Measurements from ENCODE around the gene WDR17. TPM values are rescaled to one million over a fixed set of nuclear protein-coding genes. Genes with fewer than 3 reads are reported as not detected.
A peak's percentile ranks its signal among the peaks of the same experiment; 100 is the strongest.

Gene WDR17
- total and polyA plus RNA-seq, 5 donors from 2014 or later = 0.05 to 0.22 TPM; not detected in 3

GRCh38 chr4:176053785-176054184 lies 11.9 kb upstream of the WDR17 start:
- no peaks in the 10 kb centered on the region for H3K36me3 ChIP-seq (ENCODE audit: control insufficient read depth, insufficient read depth, low read length)
- Mint-ChIP-seq H3K4me3 (no peak overlapping the region), H3K9me3 (peaks cover 0 to 4% (median 0%) of the 10 kb centered on the region in 7 donors), H3K4me1 (no peaks in the 10 kb centered on the region), H3K27me3 (peaks cover 9% of the 10 kb centered on the region), H3K27ac (no peak overlapping the region), H3K36me3 (no peaks in the 10 kb centered on the region)
- H3K4me1 ChIP-seq (ENCODE audit: control insufficient read depth, insufficient read depth, low read length, poor library complexity, severe bottlenecking) = no peaks in the 10 kb centered on the region
- H3K27me3 ChIP-seq (ENCODE audit: control insufficient read depth, insufficient read depth, low read length) = no peaks in the 10 kb centered on the region
- no peaks in the 10 kb centered on the region for H3K9me3 ChIP-seq (ENCODE audit: control insufficient read depth in 2 of 2, low read length in 2 of 2)
- no peak for ATAC-seq (ENCODE audit: low read depth in 2 of 2)
- H3K4me3 ChIP-seq (ENCODE audit: low read depth, low read length) = no peak overlapping the region
- no peak for DNase-seq
- no peak overlapping the region for H3K27ac ChIP-seq (ENCODE audit: insufficient read depth, low read length, poor library complexity, severe bottlenecking)

GRCh38 chr4:176054942-176055341 lies 10.7 kb upstream of the WDR17 start:
- H3K4me1 Mint-ChIP-seq = no peaks in the 10 kb centered on the region

GRCh38 chr4:176063718-176064117 lies 1.9 kb upstream of the WDR17 start:
- Mint-ChIP-seq H3K27ac (no peak overlapping the region), H3K9me3 (peaks cover 0 to 4% (median 0%) of the 10 kb centered on the region in 7 donors), H3K4me1 (peaks cover 4 to 13% (median 6%) of the 10 kb centered on the region in 4 donors), H3K27me3 (peaks cover 12% of the 10 kb centered on the region), H3K36me3 (no peaks in the 10 kb centered on the region), H3K4me3 (no peak overlapping the region)
- Histone ChIP-seq H3K4me3 (ENCODE audit: low read depth, low read length) (no peak overlapping the region), H3K27me3 (ENCODE audit: control insufficient read depth, insufficient read depth, low read length) (peaks cover 10% of the 10 kb centered on the region), H3K27ac (ENCODE audit: insufficient read depth, low read length, poor library complexity, severe bottlenecking) (no peak overlapping the region), H3K9me3 (ENCODE audit: control insufficient read depth in 2 of 2, low read length in 2 of 2) (no peaks in the 10 kb centered on the region), H3K36me3 (ENCODE audit: control insufficient read depth, insufficient read depth, low read length) (no peaks in the 10 kb centered on the region), H3K4me1 (ENCODE audit: control insufficient read depth, insufficient read depth, low read length, poor library complexity, severe bottlenecking) (peaks cover 9% of the 10 kb centered on the region)
- DNase-seq (no peak), ATAC-seq (ENCODE audit: low read depth in 2 of 2) (no peak)

More at GRCh38 chr4:176054942-176055341, 10.7 kb upstream of the WDR17 start:
- Histone ChIP-seq H3K27me3 (ENCODE audit: control insufficient read depth, insufficient read depth, low read length) (no peaks in the 10 kb centered on the region), H3K9me3 (ENCODE audit: control insufficient read depth in 2 of 2, low read length in 2 of 2) (no peaks in the 10 kb centered on the region), H3K4me1 (ENCODE audit: control insufficient read depth, insufficient read depth, low read length, poor library complexity, severe bottlenecking) (no peaks in the 10 kb centered on the region), H3K4me3 (ENCODE audit: low read depth, low read length) (no peak overlapping the region), H3K27ac (ENCODE audit: insufficient read depth, low read length, poor library complexity, severe bottlenecking) (no peak overlapping the region), H3K36me3 (ENCODE audit: control insufficient read depth, insufficient read depth, low read length) (no peaks in the 10 kb centered on the region)
- no peak overlapping the region for H3K4me3 Mint-ChIP-seq
- no peaks in the 10 kb centered on the region for H3K36me3 Mint-ChIP-seq
- no peak overlapping the region for H3K27ac Mint-ChIP-seq
- H3K27me3 Mint-ChIP-seq = peaks cover 9% of the 10 kb centered on the region
- DNase-seq = no peak
- peaks cover 0 to 3% (median 0%) of the 10 kb centered on the region in 7 donors for H3K9me3 Mint-ChIP-seq
- no peak for ATAC-seq (ENCODE audit: low read depth in 2 of 2)

GRCh38 chr4:176064539-176064938 lies 1.1 kb upstream of the WDR17 start:
- no peak overlapping the region for H3K27ac Mint-ChIP-seq
- ATAC-seq (ENCODE audit: low read depth in 2 of 2) (no peak), DNase-seq (no peak)
- H3K9me3 ChIP-seq (ENCODE audit: control insufficient read depth in 2 of 2, low read length in 2 of 2) = no peaks in the 10 kb centered on the region
- peaks cover 0 to 4% (median 0%) of the 10 kb centered on the region in 7 donors for H3K9me3 Mint-ChIP-seq
- no peak overlapping the region for H3K4me3 ChIP-seq (ENCODE audit: low read depth, low read length)
- no peaks in the 10 kb centered on the region for H3K36me3 ChIP-seq (ENCODE audit: control insufficient read depth, insufficient read depth, low read length)
- H3K27me3 Mint-ChIP-seq = peaks cover 12% of the 10 kb centered on the region
- peaks cover 10% of the 10 kb centered on the region for H3K27me3 ChIP-seq (ENCODE audit: control insufficient read depth, insufficient read depth, low read length)
- H3K4me1 ChIP-seq (ENCODE audit: control insufficient read depth, insufficient read depth, low read length, poor library complexity, severe bottlenecking) = peaks cover 9% of the 10 kb centered on the region
- H3K36me3 Mint-ChIP-seq = no peaks in the 10 kb centered on the region
- peak overlapping the region in 1 of 4 donors; percentile 35 for H3K4me3 Mint-ChIP-seq
- no peak overlapping the region for H3K27ac ChIP-seq (ENCODE audit: insufficient read depth, low read length, poor library complexity, severe bottlenecking)
- H3K4me1 Mint-ChIP-seq = peaks cover 4 to 13% (median 6%) of the 10 kb centered on the region in 4 donors

GRCh38 chr4:176066757-176067156 lies 1.1 kb downstream of the WDR17 start:
- peaks cover 4 to 13% (median 6%) of the 10 kb centered on the region in 4 donors for H3K4me1 Mint-ChIP-seq
- no peak overlapping the region for H3K27ac Mint-ChIP-seq
- Histone ChIP-seq H3K27me3 (ENCODE audit: control insufficient read depth, insufficient read depth, low read length) (peaks cover 10% of the 10 kb centered on the region), H3K27ac (ENCODE audit: insufficient read depth, low read length, poor library complexity, severe bottlenecking) (no peak overlapping the region), H3K9me3 (ENCODE audit: control insufficient read depth in 2 of 2, low read length in 2 of 2) (no peaks in the 10 kb centered on the region), H3K4me1 (ENCODE audit: control insufficient read depth, insufficient read depth, low read length, poor library complexity, severe bottlenecking) (peaks cover 9% of the 10 kb centered on the region), H3K36me3 (ENCODE audit: control insufficient read depth, insufficient read depth, low read length) (no peaks in the 10 kb centered on the region), H3K4me3 (ENCODE audit: low read depth, low read length) (no peak overlapping the region)
- no peaks in the 10 kb centered on the region for H3K36me3 Mint-ChIP-seq
- no peak for ATAC-seq (ENCODE audit: low read depth in 2 of 2)
- H3K4me3 Mint-ChIP-seq = no peak overlapping the region
- H3K9me3 Mint-ChIP-seq = peaks cover 0 to 4% (median 0%) of the 10 kb centered on the region in 7 donors
- DNase-seq = no peak
- H3K27me3 Mint-ChIP-seq = peaks cover 18% of the 10 kb centered on the region

- no peaks in the 10 kb centered on the region for H3K9me3 ChIP-seq (ENCODE audit: control insufficient read depth in 2 of 2, low read length in 2 of 2)
- no peak overlapping the region for H3K4me3 Mint-ChIP-seq
- H3K4me1 Mint-ChIP-seq = no peaks in the 10 kb centered on the region
- H3K27me3 ChIP-seq (ENCODE audit: control insufficient read depth, insufficient read depth, low read length) = no peaks in the 10 kb centered on the region
- no peaks in the 10 kb centered on the region for H3K27me3 Mint-ChIP-seq
- ATAC-seq (ENCODE audit: low read depth in 2 of 2) = no peak
- H3K9me3 Mint-ChIP-seq = no peaks in the 10 kb centered on the region
- H3K36me3 ChIP-seq (ENCODE audit: control insufficient read depth, insufficient read depth, low read length) = no peaks in the 10 kb centered on the region
- no peak overlapping the region for H3K4me3 ChIP-seq (ENCODE audit: low read depth, low read length)
- no peak overlapping the region for H3K27ac Mint-ChIP-seq
- H3K36me3 Mint-ChIP-seq = no peaks in the 10 kb centered on the region
- H3K27ac ChIP-seq (ENCODE audit: insufficient read depth, low read length, poor library complexity, severe bottlenecking) = no peak overlapping the region
- no peaks in the 10 kb centered on the region for H3K4me1 ChIP-seq (ENCODE audit: control insufficient read depth, insufficient read depth, low read length, poor library complexity, severe bottlenecking)
- no peak for DNase-seq
Measured at GRCh38 chr4:176077561-176077960, 11.9 kb downstream of the WDR17 start.

- DNase-seq (no peak), ATAC-seq (ENCODE audit: low read depth in 2 of 2) (no peak)
- peaks cover 0 to 2% (median 0%) of the 10 kb centered on the region in 7 donors for H3K9me3 Mint-ChIP-seq
- no peaks in the 10 kb centered on the region for H3K27me3 ChIP-seq (ENCODE audit: control insufficient read depth, insufficient read depth, low read length)
- no peaks in the 10 kb centered on the region for H3K9me3 ChIP-seq (ENCODE audit: control insufficient read depth in 2 of 2, low read length in 2 of 2)
- H3K4me1 Mint-ChIP-seq = no peaks in the 10 kb centered on the region
- H3K4me3 Mint-ChIP-seq = no peak overlapping the region
- H3K36me3 Mint-ChIP-seq = no peaks in the 10 kb centered on the region
- H3K4me1 ChIP-seq (ENCODE audit: control insufficient read depth, insufficient read depth, low read length, poor library complexity, severe bottlenecking) = no peaks in the 10 kb centered on the region
- no peak overlapping the region for H3K27ac ChIP-seq (ENCODE audit: insufficient read depth, low read length, poor library complexity, severe bottlenecking)
- no peaks in the 10 kb centered on the region for H3K36me3 ChIP-seq (ENCODE audit: control insufficient read depth, insufficient read depth, low read length)
- no peak overlapping the region for H3K4me3 ChIP-seq (ENCODE audit: low read depth, low read length)
- H3K27ac Mint-ChIP-seq = no peak overlapping the region
- H3K27me3 Mint-ChIP-seq = no peaks in the 10 kb centered on the region
Measured at GRCh38 chr4:176084769-176085168, 19.1 kb downstream of the WDR17 start.

GRCh38 chr4:176090115-176090514 lies 24.5 kb downstream of the WDR17 start:
- Histone ChIP-seq H3K4me1 (ENCODE audit: control insufficient read depth, insufficient read depth, low read length, poor library complexity, severe bottlenecking) (no peaks in the 10 kb centered on the region), H3K36me3 (ENCODE audit: control insufficient read depth, insufficient read depth, low read length) (no peaks in the 10 kb centered on the region), H3K27ac (ENCODE audit: insufficient read depth, low read length, poor library complexity, severe bottlenecking) (no peak overlapping the region), H3K27me3 (ENCODE audit: control insufficient read depth, insufficient read depth, low read length) (no peaks in the 10 kb centered on the region), H3K9me3 (ENCODE audit: control insufficient read depth in 2 of 2, low read length in 2 of 2) (no peaks in the 10 kb centered on the region), H3K4me3 (ENCODE audit: low read depth, low read length) (no peak overlapping the region)
- Mint-ChIP-seq H3K27ac (peak overlapping the region in 1 of 3 donors; percentile 6), H3K4me1 (no peaks in the 10 kb centered on the region), H3K27me3 (peaks cover 5% of the 10 kb centered on the region), H3K4me3 (no peak overlapping the region), H3K36me3 (no peaks in the 10 kb centered on the region), H3K9me3 (peaks cover 0 to 10% (median 2%) of the 10 kb centered on the region in 7 donors)
- DNase-seq (no peak), ATAC-seq (ENCODE audit: low read depth in 2 of 2) (no peak)

Measured in CD4-positive, CD25-positive, alpha-beta regulatory T cell (primary cell).